Adrenal gland (tissue), 12 donors: ENCODE measurements around the gene FBXL17. TPM values are rescaled to one million over a fixed set of nuclear protein-coding genes. Genes with fewer than 3 reads are reported as not detected.

Experiments
- DNase-seq, 7 donors: peaks; one replicate each; pipeline ENCODE4 v3.0.0-alpha.2; 2019 to 2020
- H3K27ac ChIP-seq, 5 donors: fragments of 200-600 bp; sonication (generic) in 4 of 5; 1 replicate in 3 of 5; 2 replicates in 2 of 5; pipeline versions ENCODE4 v1.5.1 to v1.8.0; 2016 to 2020; ENCODE audit warnings: mild to moderate bottlenecking in 1 of 5
- H3K27me3 ChIP-seq: fragments of 200-600 bp; 2 replicates; pipeline ENCODE4 v1.8.0; 2021
- H3K36me3 ChIP-seq, 2 donors: fragments of 200-600 bp; replicated peaks in 1 of 2; 1 replicate in 1 of 2; 2 replicates in 1 of 2; pipeline versions ENCODE4 v1.5.1 to v1.8.0; 2018 to 2022
- H3K4me1 ChIP-seq, 2 donors: fragments of 200-600 bp; replicated peaks in 1 of 2; 1 replicate in 1 of 2; 2 replicates in 1 of 2; pipeline versions ENCODE4 v1.5.1 to v1.8.0; 2018 to 2021
- H3K4me3 ChIP-seq, 4 donors: fragments of 200-600 bp; sonication (generic) in 3 of 4; one replicate each; pipeline ENCODE4 v1.5.1; 2016 to 2018
- H3K9me3 ChIP-seq, 3 donors: fragments of 200-600 bp; sonication (generic) in 1 of 3; replicated peaks in 1 of 3; 1 replicate in 2 of 3; 2 replicates in 1 of 3; pipeline versions ENCODE4 v1.5.1 to v1.8.0; 2016 to 2021
- POLR2A ChIP-seq, 2 donors: fragments of 450-650 bp; IDR thresholded peaks; one replicate each; pipeline ENCODE4 v1.6.1; 2017; ENCODE audit warnings: antibody characterized with exemption in 2 of 2, mild to moderate bottlenecking in 2 of 2, moderate library complexity in 1 of 2
- WGBS, 4 donors: extraction: QIAGEN DNeasy Blood & Tissue Kit in 2 of 4; methylation state at CpG; one replicate each; pipeline versions ENCODE4 v1.1.5 to v1.1.7; 2013 to 2017; 5-methylcytosine and 5-hydroxymethylcytosine counted together
- intact Hi-C, 2 donors: fragments of 100-400 bp; cut with DNase I; formaldehyde crosslinking; loops; one replicate each; pipeline versions ENCODE4 v1.14.1 to v1.15.0; 2022 to 2023
- polyA plus RNA-seq, 3 donors: library from polyadenylated mRNA; stranded (reverse); fragments of 200-250 nt in 2 of 3; fragments of 350-450 nt in 1 of 3; fragmentation: Illumina TruSeq in 1 of 3; extraction: RNeasy Lipid Tissue Mini Kit (QIAGEN cat#74804) in 1 of 3; gene quantifications; one replicate each; pipeline ENCODE4 v1.2.3, GENCODE V29; 2013 to 2014
- total RNA-seq, 9 donors: library from RNA; depleted of rRNA in 4 of 9; stranded (reverse); fragments of >200 nt in 4 of 9; fragments of 120-200 nt in 1 of 9; fragmentation: NEBNext Ultra II Directional in 1 of 9; extraction: Animal tissue kit (Norgen Biotek cat#: 25700) in 1 of 9; gene quantifications; one replicate each; pipeline versions ENCODE4 v1.1.0 to v1.2.4, GENCODE V29; 2013 to 2023
- TF ChIP-seq, protein P1 (sequence below), 6 experiments: fragments of 450-650 bp in 4 of 6; fragments of 200-600 bp in 2 of 6; sonication (generic) in 1 of 6; IDR thresholded peaks; 1 replicate in 5 of 6; 2 replicates in 1 of 6; pipeline versions ENCODE4 v1.5.1 to v1.8.0; 2016 to 2021; ENCODE audit warnings: antibody characterized with exemption in 6 of 6, mild to moderate bottlenecking in 2 of 6, moderate library complexity in 1 of 6
- donor health status: healthy with polysubstance abuse.
- donor health status: Bipolar disorder and iron deficiency.
- donor health status: DM: yes; HTN: yes; CAD: no.
- donor health status: DM: no; HTN: no; CAD: no.
- donor health status: DM: no; HTN: no; CAD: no.
- donor health status: DM: yes; HTN: yes; CAD: no.

The FBXL17 gene
- total and polyA plus RNA-seq, 12 donors: 4.4 to 29.4 (median 21.3) TPM

DNA sequence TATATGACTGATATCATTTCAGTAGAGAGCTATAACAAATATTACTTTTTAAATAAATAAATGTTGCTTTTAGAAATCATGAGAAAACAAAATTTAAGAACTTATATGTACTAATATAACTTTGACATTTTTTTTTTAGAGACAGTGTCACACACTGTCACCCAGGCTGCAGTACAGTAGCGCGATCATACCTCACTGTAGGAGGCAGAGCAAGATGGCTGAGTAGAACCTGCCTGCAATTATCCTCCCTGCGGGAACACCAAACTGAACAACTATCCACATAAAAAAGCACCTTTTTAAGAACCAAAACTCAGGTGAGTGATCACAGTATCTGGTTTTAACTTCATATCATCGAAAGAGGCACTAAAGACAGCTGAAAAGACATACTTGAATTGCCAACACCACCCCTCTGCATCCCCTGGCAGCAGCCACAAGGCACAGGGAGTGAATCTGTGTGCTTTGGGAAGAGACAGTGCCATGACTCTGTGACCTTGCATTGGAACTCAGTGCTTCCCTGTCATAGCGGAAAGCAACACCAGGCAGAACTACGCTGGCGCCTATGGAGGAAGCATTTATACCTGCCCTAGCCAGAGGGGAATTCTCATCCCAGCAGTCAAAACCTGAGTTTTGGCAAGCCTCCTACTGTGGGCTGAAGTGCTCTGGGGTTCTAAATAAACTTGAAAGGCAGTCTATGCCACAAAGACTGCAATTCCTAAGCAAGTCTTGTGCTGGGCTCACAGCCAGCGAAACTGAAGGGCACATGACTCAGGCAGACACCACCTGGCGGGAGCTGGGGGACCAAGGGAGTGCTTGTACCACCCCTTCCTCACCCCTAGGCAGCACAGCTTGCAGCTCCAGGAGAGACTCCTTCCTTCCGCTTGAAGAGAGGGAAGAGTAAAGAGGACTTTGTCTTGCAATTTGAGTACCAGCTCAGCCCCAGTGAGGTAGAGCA is 142.7 kb downstream of the FBXL17 start:
- Histone ChIP-seq H3K27ac (no peak overlapping the region), H3K4me3 (no peak overlapping the region), H3K4me1 (no peaks in the 10 kb centered on the region), H3K36me3 (no peaks in the 10 kb centered on the region), H3K9me3 (no peaks in the 10 kb centered on the region), H3K27me3 (no peaks in the 10 kb centered on the region)
- 74 to 91% (median 77%) methylated on average over 7 to 10 of the region's 10 CpGs for WGBS, 4 donors
- intact Hi-C loops: no loop called here
- no peak for TF ChIP-seq POLR2A (IDR thresholded peaks at IDR 0.05)
- peak in 4 of 7 donors; percentile 12 to 37 (median 26) for DNase-seq

DNA sequence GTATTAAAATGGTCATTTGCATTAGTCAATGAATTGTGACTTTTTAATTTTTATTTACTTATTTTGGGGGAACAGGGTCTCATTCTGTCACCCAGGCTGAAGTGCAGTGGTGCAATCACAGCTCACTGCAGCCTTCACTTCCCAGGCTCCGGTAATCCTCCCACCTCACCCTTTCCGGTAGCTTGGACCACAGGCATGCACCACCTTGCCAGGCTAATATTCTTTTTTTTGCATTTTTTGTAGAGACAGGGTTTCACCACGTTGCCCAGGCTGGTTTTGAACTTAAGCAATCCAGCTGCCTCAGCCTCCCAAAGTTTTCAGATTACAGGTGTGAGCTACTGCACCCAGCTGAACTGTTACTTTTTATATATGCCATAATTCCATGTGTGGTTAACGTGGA is 143.4 kb downstream of the FBXL17 start:
- WGBS, 4 donors: 91 to 94% (median 92%) methylated on average over 4 of the region's 4 CpGs
- TF ChIP-seq, protein P1, sequence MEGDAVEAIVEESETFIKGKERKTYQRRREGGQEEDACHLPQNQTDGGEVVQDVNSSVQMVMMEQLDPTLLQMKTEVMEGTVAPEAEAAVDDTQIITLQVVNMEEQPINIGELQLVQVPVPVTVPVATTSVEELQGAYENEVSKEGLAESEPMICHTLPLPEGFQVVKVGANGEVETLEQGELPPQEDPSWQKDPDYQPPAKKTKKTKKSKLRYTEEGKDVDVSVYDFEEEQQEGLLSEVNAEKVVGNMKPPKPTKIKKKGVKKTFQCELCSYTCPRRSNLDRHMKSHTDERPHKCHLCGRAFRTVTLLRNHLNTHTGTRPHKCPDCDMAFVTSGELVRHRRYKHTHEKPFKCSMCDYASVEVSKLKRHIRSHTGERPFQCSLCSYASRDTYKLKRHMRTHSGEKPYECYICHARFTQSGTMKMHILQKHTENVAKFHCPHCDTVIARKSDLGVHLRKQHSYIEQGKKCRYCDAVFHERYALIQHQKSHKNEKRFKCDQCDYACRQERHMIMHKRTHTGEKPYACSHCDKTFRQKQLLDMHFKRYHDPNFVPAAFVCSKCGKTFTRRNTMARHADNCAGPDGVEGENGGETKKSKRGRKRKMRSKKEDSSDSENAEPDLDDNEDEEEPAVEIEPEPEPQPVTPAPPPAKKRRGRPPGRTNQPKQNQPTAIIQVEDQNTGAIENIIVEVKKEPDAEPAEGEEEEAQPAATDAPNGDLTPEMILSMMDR (IDR thresholded peaks at IDR 0.05): no peak
- no peak for TF ChIP-seq POLR2A (IDR thresholded peaks at IDR 0.05)

DNA sequence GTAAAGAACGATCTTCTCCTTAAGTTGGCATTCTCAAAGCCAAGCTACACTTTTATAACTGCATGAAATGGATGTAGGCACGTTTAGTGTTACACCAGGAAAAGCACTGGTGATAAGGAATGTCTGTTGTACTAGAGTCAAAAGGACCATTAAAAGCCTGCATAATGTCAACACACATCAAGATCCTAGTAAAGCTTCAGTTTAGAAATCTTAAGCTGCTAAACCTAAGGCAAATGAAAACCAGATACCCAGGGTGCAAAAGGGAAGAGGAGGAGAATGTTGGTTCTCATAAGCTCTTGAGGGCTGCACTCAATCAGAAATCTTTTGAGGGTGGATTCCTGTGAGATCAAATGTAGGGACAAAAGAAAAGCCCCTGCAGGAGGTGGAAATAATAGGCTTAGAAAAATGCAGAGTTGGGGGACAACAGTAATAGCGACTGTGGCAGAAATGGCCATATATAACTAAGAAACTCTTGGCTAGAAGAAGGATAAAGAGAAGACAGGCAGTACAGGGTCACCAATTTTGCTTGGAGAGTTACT is 148.2 kb downstream of the FBXL17 start:
- Histone ChIP-seq H3K27me3 (no peaks in the 10 kb centered on the region), H3K27ac (no peak overlapping the region), H3K4me1 (no peaks in the 10 kb centered on the region), H3K9me3 (no peaks in the 10 kb centered on the region), H3K36me3 (no peaks in the 10 kb centered on the region), H3K4me3 (no peak overlapping the region)
- intact Hi-C loops: no loop called here
- TF ChIP-seq, protein P1 (IDR thresholded peaks at IDR 0.05): no peak
- no peak for TF ChIP-seq POLR2A (IDR thresholded peaks at IDR 0.05)
- 69 to 76% (median 75%) methylated on average over 3 of the region's 3 CpGs for WGBS, 4 donors
- DNase-seq: no peak

More for the DNA sequence above, 143.4 kb downstream of the FBXL17 start:
- H3K27ac ChIP-seq: no peak overlapping the region
- H3K36me3 ChIP-seq: no peaks in the 10 kb centered on the region
- no peak overlapping the region for H3K4me3 ChIP-seq
- H3K4me1 ChIP-seq: no peaks in the 10 kb centered on the region
- H3K27me3 ChIP-seq: no peaks in the 10 kb centered on the region
- no peak for DNase-seq
- intact Hi-C loops: no loop called here
- H3K9me3 ChIP-seq: no peaks in the 10 kb centered on the region

DNA sequence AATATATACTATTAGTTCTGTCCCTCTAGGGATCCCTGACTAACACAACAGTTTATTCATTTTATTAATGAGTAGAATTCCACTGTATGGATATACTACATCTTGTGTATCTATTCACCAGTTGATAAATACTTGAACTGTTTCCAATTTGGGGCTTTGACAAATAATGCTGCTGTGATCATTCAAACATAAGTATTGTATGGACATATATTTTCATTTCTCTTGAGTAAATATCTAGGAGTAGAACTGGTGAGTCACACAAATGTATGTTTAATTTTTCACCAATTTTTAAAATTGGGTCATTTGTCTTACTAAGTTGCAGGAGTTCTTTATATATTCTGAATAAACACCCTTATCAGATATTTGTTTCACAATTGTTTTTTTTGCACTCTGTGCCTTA is 149.1 kb downstream of the FBXL17 start:
- intact Hi-C loops: no loop called here
- Histone ChIP-seq H3K27me3 (no peaks in the 10 kb centered on the region), H3K9me3 (no peaks in the 10 kb centered on the region), H3K4me1 (no peaks in the 10 kb centered on the region), H3K36me3 (no peaks in the 10 kb centered on the region), H3K27ac (no peak overlapping the region), H3K4me3 (no peak overlapping the region)
- TF ChIP-seq, protein P1 (IDR thresholded peaks at IDR 0.05): no peak
- no peak for TF ChIP-seq POLR2A (IDR thresholded peaks at IDR 0.05)
- DNase-seq: no peak
